Stomach smooth muscle (tissue), 2 donors: ENCODE measurements around the gene ADGRL1.
"Not testable (repeated sequence)": the region's sequence is repeated elsewhere in the genome, so short reads cannot be mapped to it uniquely, and the experiment has no call there.

ENCODE experiments used
- H3K27ac ChIP-seq: one replicate; pipeline ENCODE4 v1.7.0; 2013; ENCODE audit warnings: mild to moderate bottlenecking, low read length, inconsistent platforms
- H3K27me3 ChIP-seq, 2 donors: one replicate each; pipeline ENCODE4 v1.7.0; 2013; ENCODE audit warnings: low read length in 2 of 2; ENCODE audit not compliant: insufficient read depth in 2 of 2, control insufficient read depth in 1 of 2
- H3K36me3 ChIP-seq, 2 donors: one replicate each; pipeline ENCODE4 v1.7.0; 2013; ENCODE audit warnings: low read length in 2 of 2; ENCODE audit not compliant: control insufficient read depth in 2 of 2, insufficient read depth in 2 of 2
- H3K4me1 ChIP-seq: one replicate; pipeline ENCODE4 v1.7.0; 2013; ENCODE audit warnings: low read length; ENCODE audit not compliant: control insufficient read depth, insufficient read depth
- H3K4me3 ChIP-seq, 2 donors: one replicate each; pipeline ENCODE4 v1.7.0; 2013; ENCODE audit warnings: low read length in 2 of 2
- H3K9ac ChIP-seq, 2 donors: one replicate each; pipeline ENCODE4 v1.7.0; 2013; ENCODE audit warnings: low read length in 2 of 2, mild to moderate bottlenecking in 1 of 2
- H3K9me3 ChIP-seq, 2 donors: one replicate each; pipeline ENCODE4 v1.7.0; 2013; ENCODE audit warnings: low read length in 2 of 2; ENCODE audit not compliant: control insufficient read depth in 2 of 2
- donor health status: healthy.
- donor health status: Pancreatic carcinoma.

Gene ADGRL1

GRCh38 chr19:14247205-14247547 lies 41.2 kb upstream of the ADGRL1 start:
- not testable (repeated sequence) for H3K9ac ChIP-seq, H3K4me3 ChIP-seq, H3K27ac ChIP-seq, H3K36me3 ChIP-seq, H3K27me3 ChIP-seq, H3K4me1 ChIP-seq, H3K9me3 ChIP-seq

- not testable (repeated sequence) for H3K4me3 ChIP-seq, H3K27me3 ChIP-seq
Measured at GRCh38 chr19:14244393-14244792, 38.4 kb upstream of the ADGRL1 start.

GRCh38 chr19:14243718-14244117 lies 37.7 kb upstream of the ADGRL1 start:
- H3K9me3 ChIP-seq, H3K4me1 ChIP-seq, H3K27me3 ChIP-seq, H3K36me3 ChIP-seq, H3K27ac ChIP-seq, H3K9ac ChIP-seq, H3K4me3 ChIP-seq: not testable (repeated sequence)

More at GRCh38 chr19:14244393-14244792, 38.4 kb upstream of the ADGRL1 start:
- not testable (repeated sequence) for H3K9me3 ChIP-seq, H3K4me1 ChIP-seq, H3K9ac ChIP-seq, H3K36me3 ChIP-seq, H3K27ac ChIP-seq

DNA sequence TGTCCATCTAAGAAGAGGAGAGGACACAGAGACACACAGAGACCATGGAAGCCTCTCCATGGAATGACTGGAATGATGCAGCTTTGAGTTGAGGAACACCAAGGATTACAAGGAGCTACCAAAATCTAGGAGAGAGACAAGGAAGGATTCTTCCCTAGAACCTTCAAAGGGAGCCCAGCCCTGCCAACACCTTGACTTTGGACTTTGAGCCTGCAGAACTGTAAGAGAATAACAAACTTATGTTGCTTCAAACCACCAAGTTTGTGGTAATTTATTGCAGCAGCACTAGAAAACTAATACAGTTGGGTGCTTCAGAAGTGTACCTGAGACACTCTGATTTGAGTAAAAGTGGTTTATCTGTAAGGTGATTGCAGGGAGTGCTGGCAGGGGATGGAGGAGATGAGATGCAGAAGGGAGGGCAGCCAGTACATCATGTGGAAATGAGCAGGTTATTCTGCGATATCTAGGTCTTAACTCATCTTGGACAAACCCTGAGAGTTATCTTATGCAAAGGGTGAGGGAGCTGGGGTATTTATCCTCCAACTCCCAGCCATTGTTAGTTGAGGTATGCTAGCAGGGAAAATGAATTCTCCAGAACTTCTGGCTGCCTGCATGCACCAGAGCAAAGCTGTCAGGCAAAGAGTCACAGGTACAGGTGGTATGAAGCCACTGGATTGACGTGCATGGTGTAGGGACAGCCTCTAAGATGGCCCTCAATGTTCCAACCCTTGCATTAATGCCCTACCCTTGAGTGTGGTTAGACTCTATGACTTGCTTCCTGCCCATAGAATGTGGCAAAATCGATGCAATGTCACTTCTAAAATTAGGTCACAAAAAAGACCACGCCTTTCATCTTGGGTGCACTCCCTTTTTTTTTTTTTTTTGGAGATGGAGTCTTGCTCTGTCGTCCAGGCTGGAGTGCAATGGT lies 31.3 kb upstream of the ADGRL1 start:
- Histone ChIP-seq H3K27ac (no peak overlapping the region), H3K9me3 (no peaks in the 10 kb centered on the region), H3K27me3 (no peaks in the 10 kb centered on the region), H3K9ac (no peak overlapping the region), H3K4me3 (no peak overlapping the region), H3K4me1 (no peaks in the 10 kb centered on the region), H3K36me3 (no peaks in the 10 kb centered on the region)

DNA sequence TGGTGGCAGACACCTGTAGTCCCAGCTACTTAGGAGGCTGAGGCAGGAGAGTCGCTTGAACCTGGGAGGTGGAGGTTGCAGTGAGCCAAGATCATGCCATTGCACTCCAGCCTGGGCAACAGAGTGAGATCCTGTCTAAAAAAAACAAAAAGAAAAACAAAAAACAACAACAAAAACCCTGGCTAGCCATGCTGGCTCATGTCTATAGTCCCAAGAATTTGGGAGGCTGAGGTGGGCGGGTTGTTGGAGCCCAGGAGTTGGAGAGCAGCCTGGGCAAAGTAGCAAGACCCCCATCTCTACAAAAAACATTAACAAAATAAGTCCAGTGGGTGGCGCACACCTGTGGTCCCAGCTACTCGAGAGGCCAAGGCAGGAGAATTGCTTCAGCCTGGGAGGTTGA lies 27.0 kb upstream of the ADGRL1 start:
- not testable (repeated sequence) for H3K36me3 ChIP-seq, H3K27ac ChIP-seq, H3K9me3 ChIP-seq, H3K4me3 ChIP-seq, H3K4me1 ChIP-seq, H3K27me3 ChIP-seq, H3K9ac ChIP-seq

DNA sequence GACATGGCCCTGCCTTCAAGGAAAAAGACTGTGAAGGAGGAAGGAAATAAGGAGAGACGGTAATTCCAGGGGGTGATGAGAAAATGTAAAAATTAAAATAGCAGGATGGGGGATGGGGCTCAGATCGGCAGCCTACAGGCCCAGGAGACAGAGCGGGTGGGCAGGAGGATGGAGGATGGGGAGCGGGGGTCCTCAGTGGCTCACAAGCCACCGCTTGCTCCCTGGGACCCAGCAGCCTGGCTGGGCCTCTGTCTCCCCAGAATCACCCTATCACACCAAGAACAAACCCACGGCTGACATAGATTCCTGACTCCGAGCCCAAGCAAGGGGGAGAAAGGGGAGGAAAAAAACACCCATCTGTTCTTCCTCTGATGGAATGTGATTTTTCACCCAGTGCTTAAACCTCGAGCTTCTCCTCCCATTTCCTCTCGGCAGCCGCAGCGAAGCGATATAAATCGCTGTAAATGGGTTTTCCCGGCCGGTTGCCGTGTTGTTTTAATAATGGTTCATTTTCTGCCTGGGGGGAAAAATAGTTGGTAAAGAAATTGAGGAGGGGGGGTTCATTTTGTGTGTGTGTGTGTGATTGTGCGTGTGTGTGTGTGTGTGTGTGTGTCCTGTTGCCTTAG lies 22.6 kb upstream of the ADGRL1 start:
- not testable (repeated sequence) for H3K36me3 ChIP-seq, H3K9me3 ChIP-seq, H3K27ac ChIP-seq, H3K9ac ChIP-seq, H3K4me1 ChIP-seq, H3K4me3 ChIP-seq, H3K27me3 ChIP-seq

DNA sequence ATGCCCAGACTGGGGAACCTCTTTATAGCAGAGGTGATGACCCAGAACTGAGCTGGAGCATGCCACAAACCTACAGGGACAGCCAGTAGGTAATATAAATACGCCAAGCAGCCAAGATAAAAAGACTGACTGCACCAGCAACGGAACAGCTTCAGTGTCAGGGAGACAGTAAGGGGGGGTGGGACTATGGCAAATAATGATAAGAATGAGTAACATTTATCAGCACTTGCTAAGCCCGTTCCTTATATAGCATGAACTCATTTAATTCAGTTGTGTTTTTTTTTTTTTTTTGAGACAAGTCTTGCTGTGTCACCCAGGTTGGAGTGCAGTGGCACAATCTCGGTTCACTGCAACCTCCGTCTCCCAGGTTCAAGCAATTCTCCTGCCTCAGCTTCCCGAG lies 20.5 kb upstream of the ADGRL1 start:
- not testable (repeated sequence) for H3K27me3 ChIP-seq, H3K9me3 ChIP-seq, H3K36me3 ChIP-seq, H3K9ac ChIP-seq, H3K4me3 ChIP-seq, H3K4me1 ChIP-seq, H3K27ac ChIP-seq

- Histone ChIP-seq H3K27ac (no peak overlapping the region), H3K27me3 (no peaks in the 10 kb centered on the region), H3K9ac (no peak overlapping the region), H3K9me3 (no peaks in the 10 kb centered on the region), H3K36me3 (no peaks in the 10 kb centered on the region), H3K4me3 (no peak overlapping the region), H3K4me1 (no peaks in the 10 kb centered on the region)
Measured at GRCh38 chr19:14222886-14223285, 16.9 kb upstream of the ADGRL1 start.

GRCh38 chr19:14221345-14221744 lies 15.4 kb upstream of the ADGRL1 start:
- H3K27ac ChIP-seq, H3K4me1 ChIP-seq, H3K36me3 ChIP-seq, H3K4me3 ChIP-seq, H3K9ac ChIP-seq, H3K9me3 ChIP-seq, H3K27me3 ChIP-seq: not testable (repeated sequence)

- Histone ChIP-seq H3K27me3 (no peaks in the 10 kb centered on the region), H3K4me1 (peaks cover 3% of the 10 kb centered on the region), H3K9ac (no peak overlapping the region), H3K36me3 (no peaks in the 10 kb centered on the region), H3K27ac (no peak overlapping the region), H3K4me3 (no peak overlapping the region), H3K9me3 (no peaks in the 10 kb centered on the region)
Measured at GRCh38 chr19:14218620-14219330, 12.8 kb upstream of the ADGRL1 start.

DNA sequence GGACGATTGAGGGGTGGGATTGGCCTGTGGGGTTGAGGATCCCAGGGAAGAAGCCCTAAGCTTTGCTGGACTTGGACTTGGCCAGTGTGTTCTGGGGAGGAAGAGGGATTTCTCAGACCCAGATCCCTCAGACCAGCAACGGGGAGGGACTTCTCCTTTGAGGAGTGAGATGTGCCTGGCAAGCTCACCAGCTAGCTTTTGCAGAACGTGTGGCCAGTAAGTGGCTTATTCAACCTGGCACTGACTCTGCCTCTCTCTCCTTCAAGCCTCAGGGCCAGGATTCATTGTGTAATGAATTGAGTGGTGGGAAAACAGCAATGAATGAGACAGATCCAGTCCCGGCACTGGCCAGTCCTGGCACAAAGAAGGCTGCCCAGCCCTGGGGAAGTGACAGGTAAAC lies 11.9 kb upstream of the ADGRL1 start:
- not testable (repeated sequence) for H3K36me3 ChIP-seq, H3K27ac ChIP-seq, H3K9me3 ChIP-seq

More for the DNA sequence above, 11.9 kb upstream of the ADGRL1 start:
- not testable (repeated sequence) for H3K4me3 ChIP-seq, H3K4me1 ChIP-seq, H3K27me3 ChIP-seq, H3K9ac ChIP-seq
